Raji (cell line): ENCODE results near the gene FKBP15.

Source experiments
- POLR2A ChIP-seq: IDR thresholded peaks from 2 replicates; pipeline ENCODE4 v1.6.1; 2011; ENCODE audit warnings: low read depth, low read length, control low read depth; ENCODE audit not compliant: insufficient read depth

Gene FKBP15

DNA sequence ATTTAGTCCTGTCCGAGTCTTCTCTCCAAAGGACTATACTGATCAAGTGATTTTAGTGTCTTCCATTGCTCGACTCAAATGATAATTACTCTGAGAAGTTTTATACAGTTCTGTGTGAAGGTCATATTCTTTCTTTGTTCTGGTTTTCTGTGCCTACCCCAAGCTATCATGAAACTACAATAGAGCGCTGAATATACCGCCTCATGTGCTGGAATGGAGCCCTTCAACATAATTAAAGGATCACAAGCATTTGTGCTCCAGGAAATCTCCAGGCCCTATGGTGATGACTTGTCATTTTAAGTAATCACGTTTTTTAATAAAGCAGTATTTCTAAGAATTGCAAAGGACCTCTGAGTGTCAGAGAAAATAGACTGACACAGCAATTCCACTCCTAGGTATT is 81.1 kb downstream of the FKBP15 start:
- TF ChIP-seq POLR2A: no peak

DNA sequence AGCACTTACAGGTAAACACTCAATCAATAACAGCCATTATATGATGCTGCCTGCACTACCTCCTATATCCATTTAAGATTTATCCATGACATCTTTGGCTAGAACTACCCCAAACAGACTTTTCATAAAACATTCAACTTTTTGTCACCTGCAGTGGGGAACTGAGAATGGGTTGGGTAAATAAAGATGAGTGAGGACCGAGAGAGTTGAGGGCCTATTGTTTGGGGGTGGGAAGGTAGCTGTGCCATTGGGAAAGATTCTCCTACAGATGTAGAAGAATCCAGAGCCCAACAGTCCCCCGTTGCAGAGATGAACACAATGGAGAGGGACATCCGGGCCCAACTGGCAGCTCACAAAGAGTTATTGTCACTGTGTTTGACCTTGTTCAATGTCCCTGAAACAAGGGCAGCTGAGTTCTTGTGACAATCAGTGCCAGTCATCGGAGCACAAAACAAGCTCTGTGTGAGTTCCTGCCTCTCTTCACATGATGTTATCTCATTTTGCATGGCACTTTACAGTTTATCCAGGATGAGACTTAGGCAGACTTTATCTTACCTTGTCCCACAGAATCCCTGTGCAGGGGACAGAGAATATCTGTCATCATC is 81.8 kb downstream of the FKBP15 start:
- TF ChIP-seq POLR2A: no peak

DNA sequence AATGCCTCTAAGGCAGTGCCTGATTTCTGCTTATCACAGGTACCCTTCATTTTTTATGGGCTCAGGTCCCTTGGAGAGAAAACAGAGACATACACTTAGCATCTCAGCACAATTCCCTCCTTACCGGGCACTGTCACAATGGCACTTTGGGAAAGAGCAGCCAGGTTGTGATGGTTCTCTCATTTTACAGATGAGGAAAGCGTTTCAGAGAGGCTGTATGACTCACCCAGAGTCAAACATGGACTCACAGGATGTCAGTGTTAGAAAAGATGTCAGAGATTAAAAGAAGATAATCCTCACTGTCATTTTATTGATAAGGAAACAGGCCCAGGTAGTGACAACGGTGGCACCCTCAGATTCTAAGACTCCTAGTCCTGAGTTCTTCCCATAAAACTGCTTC is 82.3 kb downstream of the FKBP15 start:
- TF ChIP-seq POLR2A: no peak

DNA sequence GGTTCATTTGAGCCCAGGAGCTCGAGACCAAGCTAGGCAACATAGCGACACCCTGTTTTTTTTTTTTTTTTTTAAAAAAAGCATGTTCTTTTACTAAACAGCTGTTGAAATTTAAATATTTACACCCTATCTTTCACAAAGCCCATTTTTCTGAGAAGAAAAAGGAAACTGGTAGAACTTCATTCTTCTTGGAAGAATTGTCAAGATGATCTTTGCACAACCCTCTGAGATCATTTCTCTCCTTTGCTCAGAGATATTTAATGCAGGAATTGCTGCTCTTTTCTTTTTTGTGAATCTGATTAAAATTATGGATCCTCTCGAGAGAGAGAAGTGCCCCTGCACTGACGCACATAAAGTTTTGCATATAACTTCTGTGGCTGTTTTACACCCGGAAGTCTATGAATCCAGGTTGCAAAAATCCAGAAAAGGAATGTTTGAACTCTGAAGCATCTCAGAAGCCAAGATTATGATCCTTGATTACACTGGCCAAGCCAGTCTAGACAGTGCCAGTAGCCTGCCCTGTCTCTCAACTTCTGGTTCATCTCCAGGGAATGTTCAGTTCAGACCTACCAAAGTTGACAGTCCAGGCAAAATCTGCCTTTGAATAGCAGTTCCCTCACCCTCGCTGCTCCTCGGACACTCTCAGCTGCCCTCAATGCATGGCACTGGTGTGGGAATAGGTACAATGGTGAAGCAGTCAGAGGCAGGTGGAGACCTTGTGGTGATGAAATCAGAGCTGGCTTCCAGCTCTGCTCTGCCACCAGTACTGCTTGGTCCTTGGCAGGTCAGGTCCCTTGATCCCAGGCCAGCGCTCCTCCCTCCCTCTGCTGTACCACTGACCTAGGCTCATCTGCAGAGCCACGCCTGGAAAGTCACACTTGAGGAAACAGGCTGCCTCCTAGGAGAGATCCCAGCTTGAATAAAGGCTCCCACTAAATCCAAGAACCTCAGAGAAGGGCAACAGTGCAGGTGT is 83.6 kb downstream of the FKBP15 start:
- TF ChIP-seq POLR2A: no peak

DNA sequence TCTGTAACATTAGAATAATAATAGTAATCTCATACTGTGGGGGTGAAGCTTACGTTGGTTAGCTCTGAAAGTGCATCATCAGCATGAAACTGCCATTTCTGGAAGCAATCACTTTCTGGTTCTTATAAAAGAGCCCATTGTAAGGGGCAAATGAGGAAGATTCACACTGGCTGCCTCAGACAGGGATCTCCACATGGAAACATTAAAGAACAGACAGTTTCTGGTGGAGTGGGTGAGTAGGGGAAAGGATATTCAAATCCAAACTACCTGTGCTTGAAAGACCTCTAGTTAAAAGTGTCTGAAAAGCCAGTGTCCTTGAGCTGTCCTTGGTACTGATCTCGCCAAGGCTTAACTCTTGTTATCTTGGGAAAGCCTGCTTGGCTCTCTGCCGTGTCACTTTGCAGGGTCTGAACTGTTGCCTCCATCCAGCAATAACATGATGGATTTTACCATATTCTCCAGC is 89.4 kb downstream of the FKBP15 start:
- no peak for TF ChIP-seq POLR2A

DNA sequence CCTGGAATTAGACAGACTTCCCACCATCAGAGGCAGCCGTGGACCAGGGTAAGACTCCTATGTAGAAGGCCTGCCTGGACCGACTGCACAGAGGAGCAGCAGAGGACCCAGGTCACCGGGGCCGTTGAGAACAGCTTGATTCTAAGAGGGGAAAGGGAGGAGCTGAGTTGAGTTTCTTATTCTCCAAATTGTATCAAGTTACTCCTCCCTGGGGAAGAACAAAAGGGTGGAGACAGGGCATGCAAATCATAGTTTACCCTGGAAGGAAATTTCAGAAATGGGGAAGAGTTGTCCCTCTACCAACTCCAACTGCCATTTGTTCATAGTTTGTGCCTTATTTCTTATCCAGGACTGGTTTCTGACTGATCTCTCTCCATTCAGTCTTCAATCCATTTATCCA is 91.2 kb downstream of the FKBP15 start:
- TF ChIP-seq POLR2A: no peak

DNA sequence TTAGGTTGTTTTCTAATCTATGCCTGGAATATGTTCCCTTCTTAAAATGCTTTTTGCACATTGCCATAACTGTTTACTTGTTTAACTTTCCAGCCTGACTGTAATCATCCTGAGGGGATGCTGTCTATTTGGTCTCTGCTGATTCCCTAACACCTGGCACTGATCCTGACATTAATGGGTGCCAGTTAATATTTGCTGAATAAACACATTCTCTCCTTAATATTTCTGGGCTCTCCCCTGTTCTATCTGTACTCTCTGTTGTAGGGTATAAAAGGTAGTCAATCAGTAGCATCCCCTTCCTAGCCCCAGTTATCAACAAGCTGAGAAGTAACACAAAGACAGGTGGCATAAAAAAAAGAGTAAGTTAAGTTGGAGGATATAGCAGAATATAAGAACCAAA is 91.6 kb downstream of the FKBP15 start:
- TF ChIP-seq POLR2A: no peak

DNA sequence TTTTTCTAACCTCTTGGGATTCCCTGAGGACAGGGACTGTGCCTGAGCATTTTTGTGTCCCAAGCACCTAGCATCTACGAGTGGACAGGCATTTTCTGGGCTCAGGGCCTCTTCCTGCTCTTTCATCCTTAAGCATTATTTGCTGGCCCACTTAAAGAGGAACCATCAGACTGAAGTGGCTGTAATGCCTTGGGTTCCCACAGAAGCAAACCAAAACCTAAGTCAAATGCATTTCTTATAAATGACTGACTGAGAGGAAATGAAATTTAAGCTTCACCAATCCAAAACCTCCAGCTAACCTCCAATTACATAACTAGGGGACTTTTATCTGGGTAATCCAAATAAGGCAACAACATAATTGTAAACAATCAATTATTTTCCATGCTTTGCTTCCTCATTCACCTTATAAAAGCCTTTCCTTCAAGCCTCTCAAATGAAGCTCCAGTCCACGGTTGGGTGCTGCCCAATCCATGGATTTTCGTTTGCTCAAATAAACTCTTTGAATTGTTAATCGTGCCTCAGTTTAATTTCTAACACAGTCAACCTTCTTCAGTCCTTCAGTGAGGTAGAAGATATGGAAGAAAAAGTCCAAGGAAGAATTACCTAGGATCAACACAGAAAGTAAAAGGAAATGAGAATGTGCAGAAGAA is 95.6 kb downstream of the FKBP15 start:
- TF ChIP-seq POLR2A: no peak
